ENCODE data around the gene SNRPA.

The SNRPA gene

DNA sequence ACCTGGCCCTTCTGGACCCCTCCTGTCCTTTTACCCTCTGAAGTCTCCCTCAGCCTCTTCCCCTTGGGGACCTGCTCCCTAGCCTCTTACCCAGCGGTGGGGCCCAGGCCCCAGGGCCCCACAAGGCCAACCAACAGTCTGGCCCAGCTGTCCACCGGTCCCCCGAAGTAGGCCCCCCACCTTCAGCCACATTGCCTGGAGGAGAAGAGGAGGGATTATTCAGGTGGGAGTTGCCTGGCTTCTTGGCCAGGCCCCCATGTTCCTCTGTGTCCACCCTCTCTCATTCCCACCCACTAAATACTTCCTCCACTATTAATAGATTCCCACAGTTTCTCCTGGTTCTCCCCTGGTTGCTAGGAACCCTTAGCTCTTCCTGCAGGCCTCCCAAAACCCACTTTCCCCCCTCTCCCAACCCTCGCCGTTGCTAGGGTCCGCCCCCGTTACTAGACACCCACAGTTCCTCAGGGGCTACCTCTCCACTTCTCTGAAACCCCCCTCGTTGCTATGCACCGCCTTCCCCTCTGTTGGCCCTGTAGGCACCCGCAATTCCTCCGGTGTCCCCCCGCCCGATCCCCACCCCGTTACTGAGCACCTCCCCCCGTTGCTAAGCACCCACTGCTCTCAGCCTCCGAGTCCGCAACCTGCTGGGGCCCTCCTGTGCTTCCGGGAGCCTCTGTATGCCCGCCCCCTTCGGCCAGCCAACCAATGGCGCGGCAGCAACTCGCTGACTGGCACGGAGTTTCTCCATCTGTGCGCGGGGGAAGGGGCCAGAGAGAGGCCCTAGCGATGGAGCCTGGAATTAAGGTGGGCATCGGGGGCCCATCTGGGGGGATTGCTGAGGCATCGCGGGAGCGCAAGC lies 36.3 kb upstream of the SNRPA start:
- H3K27ac ChIP-seq (ENCODE audit: extremely low read depth, low read depth, low read length) = peak overlapping the region; percentile 86
- POLR2A ChIA-PET = interaction anchor here (0.6 kb wide), 2 partner anchors 91 to 1234 kb away, joined by 3 read pairs; partner anchors contain the start of gene TIMM50
- peaks cover 29 to 46% of the 10 kb centered on the region in 2 experiments for H3K36me3 ChIP-seq (ENCODE audit: control insufficient read depth in 2 of 2, insufficient read depth in 1 of 2, low read length in 2 of 2)
- H3K4me3 ChIP-seq (ENCODE audit: low read depth, low read length) = peak overlapping the region; percentile 43
- CTCF ChIA-PET = interaction anchor here (1.0 kb wide), 1 partner anchor 92 kb away, joined by 4 read pairs; no protein-coding TSS in a partner anchor
- H3K9me3 ChIP-seq (ENCODE audit: control insufficient read depth, insufficient read depth, low read depth, low read length) = no peaks in the 10 kb centered on the region
- peaks cover 45% of the 10 kb centered on the region for H3K4me1 ChIP-seq (ENCODE audit: control insufficient read depth, insufficient read depth, low read length)
- TF ChIP-seq SP3 (tag by site-specific recombination; IDR thresholded peaks at IDR 0.05) (peak; percentile 85), ZNF148 (tag by site-specific recombination; IDR thresholded peaks at IDR 0.05; ENCODE audit: borderline replicate concordance) (0 out of 2 replicates have a peak, but pooled peaks have one; percentile 72), ZFP69B (tag by site-specific recombination; IDR thresholded peaks at IDR 0.05) (peak; percentile 89; the same call in 1 of the 2 replicates), BCL11B (tag by site-specific recombination; IDR thresholded peaks at IDR 0.05; ENCODE audit: low read depth) (peak; percentile 32; the same call in 1 of the 2 replicates), ZNF335 (tag by site-specific recombination; conservative IDR thresholded peaks at IDR 0.05) (peak; percentile 69), PRDM2 (tag by site-specific recombination; IDR thresholded peaks at IDR 0.05; ENCODE audit: borderline replicate concordance) (no peak), ZNF132 (tag by site-specific recombination; IDR thresholded peaks at IDR 0.05; ENCODE audit: borderline replicate concordance) (no peak), ZNF660 (tag by site-specific recombination; IDR thresholded peaks at IDR 0.05) (peak; percentile 20; the same call in 1 of the 2 replicates), HIC1 (tag by site-specific recombination; IDR thresholded peaks at IDR 0.05) (no peak), ZNF324 (tag by site-specific recombination; IDR thresholded peaks at IDR 0.05) (0 out of 2 replicates have a peak, but pooled peaks have one; percentile 33)
- TF ChIP-seq, protein P1, sequence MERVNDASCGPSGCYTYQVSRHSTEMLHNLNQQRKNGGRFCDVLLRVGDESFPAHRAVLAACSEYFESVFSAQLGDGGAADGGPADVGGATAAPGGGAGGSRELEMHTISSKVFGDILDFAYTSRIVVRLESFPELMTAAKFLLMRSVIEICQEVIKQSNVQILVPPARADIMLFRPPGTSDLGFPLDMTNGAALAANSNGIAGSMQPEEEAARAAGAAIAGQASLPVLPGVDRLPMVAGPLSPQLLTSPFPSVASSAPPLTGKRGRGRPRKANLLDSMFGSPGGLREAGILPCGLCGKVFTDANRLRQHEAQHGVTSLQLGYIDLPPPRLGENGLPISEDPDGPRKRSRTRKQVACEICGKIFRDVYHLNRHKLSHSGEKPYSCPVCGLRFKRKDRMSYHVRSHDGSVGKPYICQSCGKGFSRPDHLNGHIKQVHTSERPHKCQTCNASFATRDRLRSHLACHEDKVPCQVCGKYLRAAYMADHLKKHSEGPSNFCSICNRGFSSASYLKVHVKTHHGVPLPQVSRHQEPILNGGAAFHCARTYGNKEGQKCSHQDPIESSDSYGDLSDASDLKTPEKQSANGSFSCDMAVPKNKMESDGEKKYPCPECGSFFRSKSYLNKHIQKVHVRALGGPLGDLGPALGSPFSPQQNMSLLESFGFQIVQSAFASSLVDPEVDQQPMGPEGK (tag by site-specific recombination; IDR thresholded peaks at IDR 0.05) = peak; percentile 77; the same call in 1 of the 2 replicates
- TF ChIP-seq, protein P2, sequence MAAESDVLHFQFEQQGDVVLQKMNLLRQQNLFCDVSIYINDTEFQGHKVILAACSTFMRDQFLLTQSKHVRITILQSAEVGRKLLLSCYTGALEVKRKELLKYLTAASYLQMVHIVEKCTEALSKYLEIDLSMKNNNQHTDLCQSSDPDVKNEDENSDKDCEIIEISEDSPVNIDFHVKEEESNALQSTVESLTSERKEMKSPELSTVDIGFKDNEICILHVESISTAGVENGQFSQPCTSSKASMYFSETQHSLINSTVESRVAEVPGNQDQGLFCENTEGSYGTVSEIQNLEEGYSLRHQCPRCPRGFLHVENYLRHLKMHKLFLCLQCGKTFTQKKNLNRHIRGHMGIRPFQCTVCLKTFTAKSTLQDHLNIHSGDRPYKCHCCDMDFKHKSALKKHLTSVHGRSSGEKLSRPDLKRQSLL (tag by site-specific recombination; IDR thresholded peaks at IDR 0.05) = peak; percentile 97
- TF ChIP-seq, protein P3, sequence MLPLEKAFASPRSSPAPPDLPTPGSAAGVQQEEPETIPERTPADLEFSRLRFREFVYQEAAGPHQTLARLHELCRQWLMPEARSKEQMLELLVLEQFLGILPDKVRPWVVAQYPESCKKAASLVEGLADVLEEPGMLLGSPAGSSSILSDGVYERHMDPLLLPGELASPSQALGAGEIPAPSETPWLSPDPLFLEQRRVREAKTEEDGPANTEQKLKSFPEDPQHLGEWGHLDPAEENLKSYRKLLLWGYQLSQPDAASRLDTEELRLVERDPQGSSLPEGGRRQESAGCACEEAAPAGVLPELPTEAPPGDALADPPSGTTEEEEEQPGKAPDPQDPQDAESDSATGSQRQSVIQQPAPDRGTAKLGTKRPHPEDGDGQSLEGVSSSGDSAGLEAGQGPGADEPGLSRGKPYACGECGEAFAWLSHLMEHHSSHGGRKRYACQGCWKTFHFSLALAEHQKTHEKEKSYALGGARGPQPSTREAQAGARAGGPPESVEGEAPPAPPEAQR (tag by site-specific recombination; IDR thresholded peaks at IDR 0.05) = no peak
